HK-2 (cell line): ENCODE measurements around the gene RCN1.
"Not testable (repeated sequence)": the region's sequence is repeated elsewhere in the genome, so short reads cannot be mapped to it uniquely, and the experiment has no call there.

ENCODE experiments used
- DNase-seq: peaks from one replicate; pipeline ENCODE4 v3.0.0-alpha.2; 2018; ENCODE audit not compliant: unreplicated experiment

The RCN1 gene

GRCh38 chr11:32079553-32079952 lies 11.3 kb upstream of the RCN1 start:
- no peak for DNase-seq

GRCh38 chr11:32080361-32080980 lies 10.4 kb upstream of the RCN1 start:
- DNase-seq = no peak

GRCh38 chr11:32081129-32081641 lies 9.7 kb upstream of the RCN1 start:
- DNase-seq = no peak

- DNase-seq = no peak
These were observed 9.0 kb upstream of the RCN1 start for GRCh38 chr11:32081901-32082300.

GRCh38 chr11:32082346-32082986 lies 8.4 kb upstream of the RCN1 start:
- no peak for DNase-seq

- DNase-seq = no peak
These were observed 3.3 kb upstream of the RCN1 start for GRCh38 chr11:32087597-32087996.

- DNase-seq = peak; percentile 42
These were observed 2.5 kb upstream of the RCN1 start for GRCh38 chr11:32088117-32088941.

GRCh38 chr11:32092581-32093170 lies 1.8 kb downstream of the RCN1 start:
- no peak for DNase-seq

GRCh38 chr11:32094923-32095322 lies 4.0 kb downstream of the RCN1 start:
- no peak for DNase-seq

- DNase-seq = no peak
These were observed 7.4 kb downstream of the RCN1 start for GRCh38 chr11:32098142-32098903.

GRCh38 chr11:32099516-32099915 lies 8.6 kb downstream of the RCN1 start:
- no peak for DNase-seq

- no peak for DNase-seq
These were observed 9.6 kb downstream of the RCN1 start for GRCh38 chr11:32100495-32100894.

GRCh38 chr11:32101791-32102190 lies 10.9 kb downstream of the RCN1 start:
- DNase-seq = no peak

- DNase-seq = not testable (repeated sequence)
These were observed 12.3 kb downstream of the RCN1 start for GRCh38 chr11:32103121-32103719.

GRCh38 chr11:32103941-32104340 lies 13.1 kb downstream of the RCN1 start:
- no peak for DNase-seq

GRCh38 chr11:32105871-32106560 lies 15.1 kb downstream of the RCN1 start:
- no peak for DNase-seq

- DNase-seq = no peak
These were observed 16.8 kb downstream of the RCN1 start for GRCh38 chr11:32107647-32108046.

GRCh38 chr11:32108576-32108975 lies 17.7 kb downstream of the RCN1 start:
- no peak for DNase-seq

GRCh38 chr11:32109138-32109537 lies 18.3 kb downstream of the RCN1 start:
- no peak for DNase-seq

GRCh38 chr11:32109592-32109991 lies 18.7 kb downstream of the RCN1 start:
- no peak for DNase-seq

GRCh38 chr11:32110795-32111194 lies 19.9 kb downstream of the RCN1 start:
- no peak for DNase-seq
